H1 (cell line): ENCODE measurements around the gene AQP10. TPM values are rescaled to one million over a fixed set of nuclear protein-coding genes. Genes with fewer than 3 reads are reported as not detected.

Experiments
- CTCF ChIA-PET: fragments of 300-600 bp; sonication (Branson Sonifier 250); formaldehyde crosslinking; loops from one replicate; lab custom pipeline; 2021; ENCODE audit not compliant: partially characterized antibody; lab: Charles Lee
- POLR2A ChIA-PET: fragments of 300-600 bp; sonication (Branson Sonifier 250); formaldehyde crosslinking; loops from one replicate; lab custom pipeline; 2021; ENCODE audit warnings: inconsistent platforms; ENCODE audit not compliant: partially characterized antibody; lab: Charles Lee
- DNase-seq, 2 experiments: peaks; one replicate each; pipeline versions ENCODE4 v3.0.0 to v3.0.0-alpha.2; 2010 to 2022; ENCODE audit warnings: low spot score in 2 of 2, low read depth in 1 of 2, mixed read lengths in 1 of 2
- FAIRE-seq: peaks from 2 replicates; lab custom pipeline; 2011; peaks lifted over from hg19 to GRCh38; lab: Jason Lieb, UNC
- H2AFZ ChIP-seq: 2 replicates; pipeline ENCODE4 v1.8.1; 2012; ENCODE audit warnings: low read length, inconsistent platforms
- H2AK5ac ChIP-seq: 2 replicates; pipeline ENCODE4 v1.6.1; 2013; ENCODE audit warnings: low read depth, low read length
- H2BK120ac ChIP-seq: replicated peaks from 2 replicates; pipeline ENCODE3; 2013; ENCODE audit warnings: low read depth, low read length, inconsistent platforms
- H2BK12ac ChIP-seq: 2 replicates; pipeline ENCODE4 v1.6.1; 2013; ENCODE audit warnings: low read depth, low read length
- H2BK15ac ChIP-seq: 2 replicates; pipeline ENCODE4 v1.6.1; 2013; ENCODE audit warnings: low read length
- H2BK20ac ChIP-seq: 2 replicates; pipeline ENCODE4 v1.6.1; 2013; ENCODE audit warnings: low read length
- H2BK5ac ChIP-seq: 2 replicates; pipeline ENCODE4 v1.6.1; 2013; ENCODE audit warnings: low read depth, low read length
- H3K14ac ChIP-seq: 2 replicates; pipeline ENCODE4 v1.6.1; 2013; ENCODE audit warnings: inconsistent platforms; ENCODE audit not compliant: insufficient read length
- H3K18ac ChIP-seq: 2 replicates; pipeline ENCODE4 v1.6.1; 2013; ENCODE audit warnings: low read length; ENCODE audit errors: extremely low read depth
- H3K23ac ChIP-seq: 2 replicates; pipeline ENCODE4 v1.6.1; 2013; ENCODE audit warnings: inconsistent platforms; ENCODE audit not compliant: insufficient read length
- H3K23me2 ChIP-seq: 2 replicates; pipeline ENCODE4 v1.6.1; 2013; ENCODE audit warnings: low read depth, low read length
- H3K27ac ChIP-seq: 2 replicates; pipeline ENCODE4 v1.6.1; 2011; ENCODE audit warnings: low read depth, low read length, inconsistent platforms
- H3K27me3 ChIP-seq, 4 experiments: replicated peaks in 1 of 4; 1 replicate in 1 of 4; 2 replicates in 3 of 4; pipeline versions ENCODE4 v1.6.1 to v1.8.1; 2011 to 2013; ENCODE audit warnings: low read length in 3 of 4, mild to moderate bottlenecking in 3 of 4, inconsistent platforms in 2 of 4, mixed read lengths in 2 of 4, moderate library complexity in 1 of 4; ENCODE audit not compliant: control insufficient read depth in 3 of 4, insufficient read depth in 3 of 4; ENCODE audit errors: extremely low read depth in 1 of 4
- H3K36me3 ChIP-seq, 4 experiments: 2 replicates each; pipeline versions ENCODE4 v1.6.1 to v1.8.1; 2011 to 2013; ENCODE audit warnings: mild to moderate bottlenecking in 4 of 4, low read length in 3 of 4, moderate library complexity in 2 of 4, control low read depth in 1 of 4, inconsistent platforms in 1 of 4; ENCODE audit not compliant: insufficient read depth in 4 of 4, control insufficient read depth in 2 of 4
- H3K4ac ChIP-seq: replicated peaks from 2 replicates; pipeline ENCODE3; 2013; ENCODE audit warnings: low read length, low read depth, mixed read lengths, inconsistent platforms; ENCODE audit not compliant: insufficient read length
- H3K4me1 ChIP-seq, 4 experiments: replicated peaks in 1 of 4; 1 replicate in 1 of 4; 2 replicates in 3 of 4; pipeline versions ENCODE4 v1.6.1 to v1.8.1; 2011 to 2013; ENCODE audit warnings: low read length in 3 of 4, inconsistent platforms in 2 of 4, mixed read lengths in 1 of 4; ENCODE audit not compliant: insufficient read depth in 4 of 4, control insufficient read depth in 3 of 4
- H3K4me2 ChIP-seq, 2 experiments: 2 replicates each; pipeline versions ENCODE4 v1.6.1 to v1.8.1; 2011 to 2013; ENCODE audit warnings: low read depth in 2 of 2, low read length in 2 of 2, control low read depth in 1 of 2, inconsistent platforms in 1 of 2, mild to moderate bottlenecking in 1 of 2; ENCODE audit not compliant: insufficient read depth in 1 of 2
- H3K4me3 ChIP-seq, 4 experiments: fragments of 200-600, 300-600 bp in 1 of 4; sonication (generic), shearing (Covaris generic), sonication (Bioruptor Twin) in 1 of 4; 2 replicates each; pipeline versions ENCODE4 v1.5.1 to v1.8.1; 2011 to 2016; ENCODE audit warnings: low read length in 4 of 4, low read depth in 3 of 4, control low read depth in 2 of 4, inconsistent platforms in 2 of 4, mild to moderate bottlenecking in 2 of 4, mixed read lengths in 1 of 4, moderate library complexity in 1 of 4; ENCODE audit not compliant: insufficient read depth in 2 of 4; ENCODE audit errors: extremely low read depth in 1 of 4
- H3K56ac ChIP-seq: replicated peaks from 2 replicates; pipeline ENCODE3; 2013; ENCODE audit warnings: low read depth, mild to moderate bottlenecking, mixed read lengths, low read length, inconsistent platforms; ENCODE audit not compliant: insufficient read length
- H3K79me1 ChIP-seq: 2 replicates; pipeline ENCODE4 v1.6.1; 2013; ENCODE audit warnings: low read depth, low read length, control low read depth
- H3K79me2 ChIP-seq, 2 experiments: 2 replicates each; pipeline versions ENCODE4 v1.6.1 to v1.8.1; 2012 to 2013; ENCODE audit warnings: low read length in 2 of 2, mild to moderate bottlenecking in 2 of 2, inconsistent platforms in 1 of 2; ENCODE audit not compliant: insufficient read depth in 2 of 2, control insufficient read depth in 1 of 2
- H3K9ac ChIP-seq, 4 experiments: replicated peaks in 1 of 4; 1 replicate in 1 of 4; 2 replicates in 3 of 4; pipeline versions ENCODE4 v1.6.1 to v1.8.1; 2011 to 2013; ENCODE audit warnings: low read depth in 3 of 4, low read length in 3 of 4, control low read depth in 2 of 4, mild to moderate bottlenecking in 2 of 4, moderate library complexity in 2 of 4, inconsistent platforms in 1 of 4; ENCODE audit errors: extremely low read depth in 1 of 4
- H3K9me3 ChIP-seq, 2 experiments: 2 replicates each; pipeline versions ENCODE4 v1.6.1 to v1.8.1; 2012 to 2013; ENCODE audit warnings: mild to moderate bottlenecking in 2 of 2, moderate library complexity in 2 of 2, control low read depth in 1 of 2, inconsistent platforms in 1 of 2, low read depth in 1 of 2, low read length in 1 of 2, mixed read lengths in 1 of 2; ENCODE audit not compliant: insufficient read depth in 2 of 2
- H4K20me1 ChIP-seq, 2 experiments: replicated peaks in 1 of 2; 2 replicates each; pipeline versions ENCODE3 to v1.8.1; 2011 to 2013; ENCODE audit warnings: inconsistent platforms in 2 of 2, low read length in 2 of 2, mild to moderate bottlenecking in 1 of 2; ENCODE audit not compliant: insufficient read depth in 2 of 2, control insufficient read depth in 1 of 2
- H4K5ac ChIP-seq: 2 replicates; pipeline ENCODE4 v1.6.1; 2013; ENCODE audit warnings: low read length, low read depth, mixed read lengths, inconsistent platforms; ENCODE audit not compliant: insufficient read length
- H4K8ac ChIP-seq: 2 replicates; pipeline ENCODE4 v1.8.0; 2013; ENCODE audit warnings: mild to moderate bottlenecking, moderate library complexity, low read length, inconsistent platforms; ENCODE audit not compliant: insufficient read depth; ENCODE audit errors: extremely low read depth
- H4K91ac ChIP-seq: replicated peaks from 2 replicates; pipeline ENCODE3; 2013; ENCODE audit warnings: low read length, mixed read lengths, inconsistent platforms; ENCODE audit not compliant: insufficient read length
- ASH2L ChIP-seq: fragments of 200-600, 300-600 bp; sonication (generic); IDR thresholded peaks from one replicate; pipeline ENCODE4 v1.7.1; 2017; ENCODE audit warnings: low read length
- CBX8 ChIP-seq: fragments of 300-800, 300-1000 bp; sonication (generic); IDR thresholded peaks from 2 replicates; pipeline ENCODE4 v1.7.1; 2016; ENCODE audit warnings: low read depth, low read length, borderline replicate concordance
- CHD2 ChIP-seq: IDR thresholded peaks from 2 replicates; pipeline ENCODE4 v1.6.1; 2012; ENCODE audit warnings: low read length, improper control_type of control experiment
- CTBP2 ChIP-seq: IDR thresholded peaks from 2 replicates; pipeline ENCODE4 v1.7.0; 2011; ENCODE audit warnings: borderline replicate concordance, mild to moderate bottlenecking, moderate library complexity, mixed read lengths, low read length; ENCODE audit not compliant: insufficient read depth, insufficient read length
- EGR1 ChIP-seq: IDR thresholded peaks from 2 replicates; pipeline ENCODE4 v1.6.1; 2011; ENCODE audit warnings: low read depth, low read length, borderline replicate concordance
- JUND ChIP-seq: IDR thresholded peaks from 2 replicates; pipeline ENCODE4 v1.6.1; 2011; ENCODE audit warnings: mild to moderate bottlenecking, improper control_type of control experiment, low read length
- KDM1A ChIP-seq: fragments of 200-600, 300-600 bp; sonication (generic); IDR thresholded peaks from 2 replicates; pipeline ENCODE4 v1.7.1; 2016; ENCODE audit warnings: mild to moderate bottlenecking, low read length, borderline replicate concordance
- POLR2A ChIP-seq, 2 experiments: IDR thresholded peaks; 1 replicate in 1 of 2; 2 replicates in 1 of 2; pipeline ENCODE4 v1.6.1; 2011; ENCODE audit warnings: low read depth in 2 of 2, low read length in 2 of 2, mild to moderate bottlenecking in 2 of 2; ENCODE audit errors: control extremely low read depth in 1 of 2
- RAD21 ChIP-seq, 2 experiments: IDR thresholded peaks in 1 of 2; conservative IDR thresholded peaks in 1 of 2; 2 replicates each; pipeline ENCODE4 v1.6.1; 2011; ENCODE audit warnings: low read depth in 2 of 2, low read length in 2 of 2, improper control_type of control experiment in 1 of 2, inconsistent platforms in 1 of 2, mild to moderate bottlenecking in 1 of 2, moderate library complexity in 1 of 2
- RFX5 ChIP-seq: IDR thresholded peaks from 2 replicates; pipeline ENCODE4 v1.6.1; 2011; ENCODE audit warnings: low read depth, low read length, improper control_type of control experiment, borderline replicate concordance
- RXRA ChIP-seq: IDR thresholded peaks from 2 replicates; pipeline ENCODE4 v1.6.1; 2011; ENCODE audit warnings: low read depth, mild to moderate bottlenecking, low read length, moderate library complexity; ENCODE audit not compliant: insufficient read depth
- SP1 ChIP-seq: IDR thresholded peaks from 2 replicates; pipeline ENCODE4 v1.6.1; 2011; ENCODE audit warnings: low read depth, low read length
- WGBS, 2 experiments: shearing (Covaris generic) in 1 of 2; methylation state at CpG; one replicate each; pipeline versions ENCODE4 v1.1.6 to v1.1.7; 2013 to 2015; ENCODE audit warnings: low lambda C conversion rate in 2 of 2, mixed read lengths in 2 of 2, inconsistent platforms in 1 of 2, low coverage in 1 of 2, missing lambda C conversion rate in 1 of 2; ENCODE audit not compliant: insufficient replicate concordance in 2 of 2, insufficient coverage in 1 of 2, insufficient read length in 1 of 2; ENCODE audit errors: extremely low coverage in 1 of 2, missing lambda C conversion rate in 1 of 2; 5-methylcytosine and 5-hydroxymethylcytosine counted together
- polyA plus RNA-seq, 7 experiments: library from polyadenylated mRNA; depleted of rRNA in 3 of 7; stranded (reverse) in 5 of 7; unstranded in 2 of 7; fragments of >200 nt in 5 of 7; fragments of 200-250 nt in 2 of 7; gene quantifications; 1 replicate in 5 of 7; 2 replicates in 1 of 7; 4 replicates in 1 of 7; pipeline versions ENCODE4 v1.2.1 to v1.2.3, GENCODE V29; 2011 to 2013; ENCODE audit warnings: missing spikeins in 2 of 7, mixed read lengths in 2 of 7
- total RNA-seq: library from RNA; stranded (reverse); fragmentation: NEBNext Ultra II Directional; extraction: Animal tissue kit (Norgen Biotek cat#: 25700); gene quantifications from 2 replicates; pipeline ENCODE4 v1.2.1, GENCODE V29; 2021
- TF ChIP-seq, protein P1 (sequence below): IDR thresholded peaks from 2 replicates; pipeline ENCODE4 v1.6.1; 2011; ENCODE audit warnings: low read depth, mild to moderate bottlenecking, low read length; ENCODE audit not compliant: insufficient read depth

The AQP10 gene
- total and polyA plus RNA-seq, 2 of the 8 experiments (the other 6 are each of a cell fraction or from before 2014, with no cell fraction given) = not detected

DNA sequence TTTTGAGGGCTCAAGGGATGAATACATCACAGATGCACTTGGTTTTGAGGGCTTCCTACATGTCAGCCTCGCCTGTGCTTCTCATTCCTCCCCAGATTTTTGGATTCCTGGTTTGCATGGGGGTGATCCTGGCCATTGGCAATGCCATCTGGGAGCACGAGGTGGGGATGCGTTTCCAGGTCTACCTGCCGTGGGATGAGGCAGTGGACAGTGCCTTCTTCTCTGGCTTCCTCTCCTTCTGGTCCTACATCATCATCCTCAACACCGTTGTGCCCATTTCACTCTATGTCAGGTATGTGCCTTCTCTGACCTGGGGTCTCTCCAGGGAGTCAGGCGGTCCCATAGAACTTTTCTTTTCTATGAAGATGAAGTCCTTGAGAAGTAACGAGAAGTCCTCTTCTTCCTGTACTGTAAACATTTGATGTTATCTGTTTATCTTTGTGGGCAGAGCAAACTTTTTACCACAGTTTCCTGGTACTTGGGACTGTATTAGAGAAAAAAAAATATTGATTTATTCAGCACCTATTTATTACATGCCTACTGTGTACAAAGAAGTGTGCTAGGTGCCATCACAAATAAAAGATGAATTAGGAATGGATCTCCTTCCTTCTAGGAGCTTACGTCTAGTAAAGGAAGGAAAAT lies 16.5 kb downstream of the AQP10 start:
- Histone ChIP-seq H3K27me3 (no peaks in the 10 kb centered on the region), H2AK5ac (no peak overlapping the region), H3K4me3 (no peak overlapping the region), H3K4me2 (no peak overlapping the region), H4K8ac (peak overlapping the region; percentile 21; the same call in 1 of the 2 replicates), H3K14ac (no peak overlapping the region), H3K79me2 (no peaks in the 10 kb centered on the region), H3K4me1 (no peaks in the 10 kb centered on the region), H3K56ac (no peak overlapping the region), H3K36me3 (peaks cover 9 to 58% (median 41%) of the 10 kb centered on the region in 4 experiments), H3K9ac (no peak overlapping the region), H2BK5ac (no peak overlapping the region), H3K9me3 (no peaks in the 10 kb centered on the region), H4K20me1 (peaks cover 0 to 8% of the 10 kb centered on the region in 2 experiments), H2BK12ac (no peak overlapping the region), H3K23ac (no peak overlapping the region), H3K27ac (no peak overlapping the region), H3K4ac (no peak overlapping the region), H3K79me1 (no peaks in the 10 kb centered on the region), H2AFZ (no peak overlapping the region), H2BK20ac (no peak overlapping the region), H4K91ac (no peak overlapping the region), H3K23me2 (no peaks in the 10 kb centered on the region), H4K5ac (no peak overlapping the region), H3K18ac (no peak overlapping the region), H2BK120ac (no peak overlapping the region), H2BK15ac (no peak overlapping the region)
- CTCF ChIA-PET = interaction anchor here (9.4 to 27.5 kb wide), 3 partner anchors 8 to 60 kb away, joined by 84 to 507 read pairs (median 507); partner anchors contain the start of genes AQP10 and ATP8B2
- POLR2A ChIA-PET = no interaction called here
- WGBS, 2 experiments = 92% methylated on average over 8 of the region's 8 CpGs; no CpG with 5 or more reads in 1 of the 2 experiments
- FAIRE-seq (no peak), DNase-seq (no peak)
- TF ChIP-seq ASH2L = no peak
- TF ChIP-seq CBX8 = no peak
- TF ChIP-seq EGR1 = no peak
- TF ChIP-seq CTBP2 = no peak
- TF ChIP-seq, protein P1, sequence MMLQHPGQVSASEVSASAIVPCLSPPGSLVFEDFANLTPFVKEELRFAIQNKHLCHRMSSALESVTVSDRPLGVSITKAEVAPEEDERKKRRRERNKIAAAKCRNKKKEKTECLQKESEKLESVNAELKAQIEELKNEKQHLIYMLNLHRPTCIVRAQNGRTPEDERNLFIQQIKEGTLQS = no peak
- TF ChIP-seq RAD21 (IDR thresholded peaks at IDR 0.05 in 1 of 2, conservative IDR thresholded peaks at IDR 0.05 in 1 of 2; ENCODE audit: low read depth in 2 of 2, low read length in 2 of 2) = no peak
- TF ChIP-seq RFX5 = no peak
- no peak for TF ChIP-seq KDM1A
- TF ChIP-seq CHD2 = no peak
- no peak for TF ChIP-seq SP1
- TF ChIP-seq JUND = no peak
- no peak for TF ChIP-seq RXRA
- TF ChIP-seq POLR2A (IDR thresholded peaks at IDR 0.05; ENCODE audit: control extremely low read depth in 1 of 2, low read depth in 2 of 2, low read length in 2 of 2) = no peak
